NCI-H2227 (cell line): ENCODE data around the gene NDFIP2.
"Not testable (repeated sequence)": the region's sequence is repeated elsewhere in the genome, so short reads cannot be mapped to it uniquely, and the experiment has no call there.

Experiments used
- DNase-seq: peaks from one replicate; lab custom pipeline; 2025; ENCODE audit not compliant: unreplicated experiment; lab: John Stamatoyannopoulos, UW

NDFIP2 gene

DNA sequence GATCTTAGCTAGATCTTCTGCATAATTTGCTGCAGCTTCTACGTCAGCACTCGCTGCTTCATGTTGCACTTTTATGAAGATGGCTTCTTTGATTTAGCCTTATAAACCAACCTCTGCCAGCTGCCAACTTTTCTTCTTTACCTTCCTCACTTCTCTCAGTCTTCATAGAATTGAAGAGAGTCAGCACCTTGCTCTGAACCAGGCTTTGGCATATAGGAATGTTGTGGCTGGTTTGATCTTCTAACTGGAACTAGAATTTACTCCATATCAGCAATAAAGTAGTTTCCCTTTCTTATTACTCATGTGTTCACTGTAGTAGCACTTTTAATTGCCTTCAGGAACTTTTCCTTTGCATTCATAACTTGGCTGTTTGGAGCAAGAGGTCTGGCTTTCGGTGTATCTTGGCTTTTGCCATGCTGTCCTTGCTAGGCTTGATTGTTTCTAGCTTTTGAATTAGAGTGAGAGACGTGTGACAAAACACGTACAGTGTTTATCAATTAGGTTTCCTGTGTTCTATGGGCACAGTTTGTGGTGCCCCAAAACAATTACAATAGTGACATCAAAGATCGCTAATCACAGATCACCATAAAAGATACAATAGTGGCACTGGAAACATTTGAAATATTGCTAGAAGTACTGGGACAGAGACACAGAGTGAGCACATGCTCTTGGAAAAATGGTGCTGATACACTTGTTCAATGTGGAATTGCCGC is 50.7 kb downstream of the NDFIP2 start:
- no peak for DNase-seq

DNA sequence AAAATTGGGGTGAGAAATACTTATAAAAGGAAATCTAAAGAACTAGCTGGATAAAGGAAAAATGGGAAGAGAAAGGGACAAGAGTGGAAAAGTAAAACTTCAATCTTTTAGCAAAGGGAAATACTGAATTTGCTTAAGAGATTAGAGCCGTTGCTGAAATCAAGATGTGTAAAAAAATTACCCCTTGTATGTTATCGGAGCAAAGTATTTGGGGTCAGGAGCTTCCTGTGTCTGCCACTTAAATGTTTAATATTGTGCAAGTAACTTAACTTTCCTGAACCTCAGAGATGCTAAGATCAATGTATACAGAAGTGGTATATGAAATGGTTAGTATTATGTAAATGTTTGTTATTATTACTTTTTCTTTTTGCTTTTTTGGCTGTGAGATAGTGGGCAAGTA is 51.6 kb downstream of the NDFIP2 start:
- no peak for DNase-seq

DNA sequence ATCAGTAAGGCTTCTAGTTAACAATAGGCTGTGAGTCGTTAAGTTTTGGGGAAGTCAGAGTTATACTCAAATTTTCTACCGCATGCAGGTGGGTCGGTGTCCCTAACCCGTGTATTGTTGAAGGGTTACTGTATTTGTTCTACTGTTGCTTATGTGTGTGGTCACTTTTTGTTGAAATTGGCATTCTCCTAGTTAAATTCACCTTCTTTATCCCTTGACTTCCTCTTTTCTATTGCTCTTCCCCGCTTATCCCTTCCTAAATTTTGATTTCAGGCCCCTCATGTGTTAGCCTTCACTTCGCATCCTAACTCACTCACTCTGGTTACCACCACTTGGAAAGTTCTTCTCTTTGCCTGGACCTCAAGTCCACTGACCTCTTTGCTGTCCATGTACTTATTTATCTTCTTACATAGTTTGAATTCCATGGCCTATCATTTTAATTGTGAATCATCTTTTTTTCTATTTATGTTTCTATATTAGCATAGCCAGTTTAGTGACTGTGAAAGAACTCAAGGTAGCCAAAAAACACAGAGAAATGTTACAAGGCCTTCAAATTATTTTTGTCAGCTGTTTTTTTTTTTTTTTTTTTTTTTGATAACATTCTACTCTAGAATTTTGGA is 52.9 kb downstream of the NDFIP2 start:
- no peak for DNase-seq

DNA sequence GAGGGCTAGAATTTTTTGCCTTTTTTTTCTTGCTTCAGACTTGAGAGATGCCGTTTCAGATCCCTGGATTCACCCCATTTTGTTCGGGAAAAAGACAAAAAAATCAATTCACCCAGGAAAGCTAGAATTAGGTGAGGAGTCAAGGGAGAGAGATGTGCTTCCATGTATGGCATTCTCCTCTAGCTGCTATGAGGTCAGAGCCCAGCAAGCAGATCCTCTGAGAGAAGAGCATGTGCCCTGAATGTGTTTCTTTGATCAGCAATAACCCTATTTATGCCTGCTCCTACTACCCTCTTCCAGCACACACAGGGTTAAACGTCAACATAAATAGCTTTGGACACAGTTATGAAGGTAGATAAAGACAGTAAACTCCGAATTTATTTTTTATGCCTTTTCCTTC is 53.6 kb downstream of the NDFIP2 start:
- DNase-seq, result no peak

DNA sequence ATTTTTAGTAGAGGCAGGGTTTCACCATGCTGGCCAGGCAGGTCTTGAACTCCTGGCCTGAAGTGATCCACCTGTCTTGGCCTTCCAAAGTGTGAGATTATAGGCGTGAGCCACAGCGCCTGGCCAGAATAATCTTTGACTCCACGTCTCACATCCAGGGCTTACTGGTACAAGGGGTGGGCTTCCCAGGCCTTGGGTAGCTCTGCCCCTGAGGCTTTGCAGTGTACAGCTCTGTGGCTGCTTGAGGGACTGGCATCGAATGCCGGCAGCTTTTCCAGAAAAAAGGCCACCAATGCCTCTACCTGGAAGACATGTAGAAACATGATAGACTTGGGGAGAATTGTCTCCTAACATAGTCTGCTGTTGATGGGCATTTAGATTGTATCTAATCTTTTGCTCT is 57.8 kb downstream of the NDFIP2 start:
- DNase-seq, result no peak

DNA sequence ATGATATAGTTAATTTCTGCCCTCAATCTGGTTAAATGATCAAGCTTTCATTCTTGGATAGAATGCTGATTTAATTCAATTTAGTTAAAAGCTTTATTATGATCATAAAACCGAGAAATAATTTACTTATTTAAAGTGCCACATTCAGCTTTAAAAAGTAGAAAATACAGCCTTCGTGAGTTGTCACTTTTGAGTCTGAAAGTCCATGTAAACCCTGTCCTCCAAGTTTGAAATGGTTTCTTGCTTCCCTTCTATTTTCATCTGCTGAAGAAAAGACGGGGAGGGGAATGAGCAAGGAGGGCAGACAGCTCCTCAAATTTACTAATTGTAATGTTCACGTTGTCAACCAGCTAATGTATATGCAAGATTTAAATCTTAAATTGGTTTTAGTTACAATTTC is 59.5 kb downstream of the NDFIP2 start:
- no peak for DNase-seq

DNA sequence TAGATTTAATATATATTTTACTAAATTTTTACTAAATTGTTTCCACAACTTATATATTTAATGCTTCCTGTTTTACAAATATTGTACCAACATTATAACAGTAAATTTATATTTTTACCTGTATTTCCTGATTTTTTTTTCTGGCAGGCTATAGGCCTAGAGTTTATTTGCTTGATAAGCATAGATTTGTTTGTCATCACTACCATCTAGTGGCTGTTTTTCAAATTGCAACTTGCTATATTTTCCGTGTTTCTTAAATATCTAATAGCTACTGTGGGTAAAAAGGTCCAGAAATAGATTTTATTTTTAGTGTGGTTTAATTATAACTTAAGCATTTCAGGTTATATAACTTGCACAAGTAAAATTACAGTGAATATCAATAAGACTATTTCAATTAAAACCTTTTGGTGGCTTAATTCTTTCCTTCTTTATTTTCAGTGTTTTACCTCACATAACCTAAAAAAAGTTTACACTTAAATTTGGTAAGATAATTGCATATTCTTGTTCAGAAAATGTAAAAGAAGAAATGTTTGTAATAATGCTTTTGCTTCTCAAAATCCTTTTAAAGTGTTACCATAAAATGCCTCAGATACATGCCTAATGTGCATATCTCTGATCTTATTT is 60.6 kb downstream of the NDFIP2 start:
- peak; percentile 66 for DNase-seq

DNA sequence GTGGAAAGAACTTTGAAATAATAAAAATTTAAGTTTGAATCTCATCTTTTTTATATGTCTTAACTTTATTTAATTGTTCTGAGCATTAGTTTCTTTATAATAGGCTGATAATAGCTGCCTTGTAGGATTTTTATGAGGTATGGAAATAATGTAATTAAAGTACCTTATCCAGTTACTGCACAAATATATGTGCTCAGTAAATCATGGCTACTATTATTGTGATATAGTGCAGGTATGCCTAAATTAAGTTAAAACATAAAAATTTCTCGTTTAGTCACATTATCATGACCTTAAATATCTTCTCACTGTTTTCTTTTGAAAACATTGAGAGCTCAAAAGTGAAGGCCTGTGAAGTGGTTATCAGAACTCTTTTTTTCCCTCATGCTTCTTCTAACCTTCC is 62.9 kb downstream of the NDFIP2 start:
- no peak for DNase-seq

DNA sequence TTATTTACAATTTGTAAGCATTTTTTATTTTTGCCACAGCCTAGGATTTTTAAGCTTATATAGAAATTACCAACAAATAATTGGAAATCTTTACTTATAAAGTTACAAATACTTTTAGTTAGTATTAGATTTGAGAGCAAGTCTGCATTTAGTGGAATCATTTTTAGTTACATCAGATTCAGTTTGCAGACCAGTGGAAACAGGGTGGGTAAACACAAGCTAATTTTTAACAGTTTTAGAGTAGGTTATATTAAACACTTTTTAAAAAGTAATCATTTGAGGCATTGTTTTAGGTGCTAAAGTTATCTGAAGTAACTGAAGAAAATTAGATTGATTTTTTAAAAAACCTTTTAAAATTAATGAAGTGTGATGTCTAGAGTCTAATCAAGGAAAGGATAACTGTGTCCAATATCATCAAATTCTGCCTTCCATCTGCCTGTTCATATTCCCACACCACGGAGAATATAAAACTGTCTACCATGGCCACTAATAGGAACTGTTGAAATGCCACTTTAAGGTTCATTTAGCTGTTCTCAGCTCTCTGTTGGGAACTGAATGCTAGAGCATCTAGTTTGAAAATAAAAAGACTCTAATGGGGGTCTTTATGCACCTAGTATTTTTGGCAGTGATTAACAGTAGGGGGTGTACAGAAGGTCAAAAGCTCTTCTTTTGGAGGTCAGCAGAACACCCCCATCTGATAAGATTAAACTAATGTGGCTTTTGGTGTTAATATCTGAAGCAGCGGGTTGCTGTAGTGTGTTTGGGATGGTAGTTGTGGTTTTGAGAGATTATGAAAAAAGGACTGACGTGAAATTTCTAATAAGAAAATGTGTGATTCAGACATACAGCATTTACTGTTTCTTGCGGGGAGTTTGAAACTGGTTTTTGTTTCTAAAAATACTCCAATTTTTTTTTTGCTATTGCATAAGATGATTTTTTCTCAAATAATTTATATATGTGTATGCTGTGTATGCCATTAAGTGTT is 66.5 kb downstream of the NDFIP2 start:
- peak; percentile 4 for DNase-seq

DNA sequence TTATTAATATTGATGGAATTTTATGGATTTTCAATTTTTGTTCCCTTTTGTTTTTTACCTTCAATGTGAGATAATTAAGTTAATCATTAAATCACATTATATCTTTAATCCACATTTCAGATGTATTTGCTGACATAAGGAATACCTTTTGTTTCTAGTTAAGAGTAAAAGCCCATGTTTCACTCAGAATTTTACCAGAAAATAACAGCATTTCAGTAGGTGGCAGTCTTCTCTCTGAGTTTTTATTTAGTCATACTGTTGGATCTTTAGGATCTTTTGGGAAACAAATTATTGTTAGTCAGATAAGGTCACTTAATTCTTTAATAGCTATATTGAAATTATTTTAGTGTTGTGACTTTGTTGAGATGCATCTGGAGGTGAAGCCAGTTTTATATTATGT is 67.9 kb downstream of the NDFIP2 start:
- peak; percentile 4 for DNase-seq

DNA sequence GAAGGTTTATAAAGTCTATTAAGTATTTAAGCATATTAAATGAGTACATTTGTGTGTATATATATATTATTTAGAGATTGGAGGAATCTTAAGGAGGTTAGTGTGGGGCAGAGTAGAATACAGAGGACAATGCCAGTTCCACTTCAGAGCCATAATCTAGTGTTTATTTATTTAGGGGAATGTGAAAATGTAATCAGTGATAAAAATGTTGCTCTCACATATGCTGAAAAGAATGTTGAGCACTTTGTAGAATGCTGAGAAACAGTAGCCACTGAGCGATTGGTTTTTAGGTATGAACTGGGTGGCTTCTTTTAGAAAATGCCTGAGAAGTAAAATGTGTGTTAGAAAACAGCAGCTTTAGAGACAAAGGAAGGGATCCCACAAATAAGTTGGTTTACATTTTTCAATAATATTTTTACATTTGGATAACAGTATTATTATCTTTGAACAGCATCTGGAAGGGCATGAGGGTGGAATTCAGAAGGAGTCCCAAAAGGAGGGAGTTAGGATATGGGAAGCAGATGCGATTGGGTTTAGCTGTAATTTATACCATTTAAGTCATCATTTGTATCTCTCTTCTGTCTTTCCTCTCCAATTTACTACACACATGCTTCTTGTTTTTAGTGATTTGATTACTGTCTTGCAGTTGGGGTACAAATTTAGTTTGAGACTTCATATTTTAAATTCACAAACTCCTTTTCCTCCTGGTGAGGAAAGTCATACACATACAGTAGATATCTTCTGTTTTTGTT is 68.6 kb downstream of the NDFIP2 start:
- no peak for DNase-seq

DNA sequence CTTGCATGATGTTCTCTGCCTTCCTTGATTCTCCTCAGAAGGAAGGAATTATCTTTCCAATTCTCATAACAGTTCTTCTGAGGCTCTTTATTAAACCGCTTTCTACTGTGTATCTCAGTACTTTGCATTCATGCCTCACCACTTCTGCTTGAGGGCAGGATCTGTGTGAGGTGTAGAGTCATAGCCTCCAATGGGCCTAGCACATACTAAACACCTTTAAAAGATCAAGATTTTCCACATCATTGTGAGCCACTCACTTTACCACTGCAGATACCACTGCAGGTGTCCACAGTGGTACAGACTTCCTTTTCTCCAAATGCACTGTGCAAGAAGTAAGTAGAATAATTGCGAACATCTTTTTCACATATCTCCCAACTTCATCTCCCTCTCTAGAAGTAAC is 76.7 kb downstream of the NDFIP2 start:
- no peak for DNase-seq

DNA sequence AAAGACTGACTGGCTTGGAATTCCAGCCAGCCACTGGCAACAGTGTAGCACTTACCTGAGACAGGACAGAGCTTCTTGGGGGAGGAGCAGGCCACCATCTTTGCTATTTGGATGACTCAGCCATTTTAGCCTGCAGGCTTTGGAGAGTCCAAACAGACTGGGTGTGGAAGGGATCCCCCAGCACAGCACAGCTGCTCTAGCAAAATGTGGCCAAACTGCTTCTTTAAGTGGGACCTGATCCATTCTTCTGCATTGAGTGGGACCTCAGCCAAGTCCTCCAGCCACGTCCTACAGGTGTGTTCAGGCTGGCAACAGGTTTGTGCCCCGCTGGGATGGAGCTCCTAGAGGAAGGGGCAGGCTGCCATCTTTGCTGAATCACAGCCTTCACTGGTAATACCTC is 80.0 kb downstream of the NDFIP2 start:
- DNase-seq, result no peak

DNA sequence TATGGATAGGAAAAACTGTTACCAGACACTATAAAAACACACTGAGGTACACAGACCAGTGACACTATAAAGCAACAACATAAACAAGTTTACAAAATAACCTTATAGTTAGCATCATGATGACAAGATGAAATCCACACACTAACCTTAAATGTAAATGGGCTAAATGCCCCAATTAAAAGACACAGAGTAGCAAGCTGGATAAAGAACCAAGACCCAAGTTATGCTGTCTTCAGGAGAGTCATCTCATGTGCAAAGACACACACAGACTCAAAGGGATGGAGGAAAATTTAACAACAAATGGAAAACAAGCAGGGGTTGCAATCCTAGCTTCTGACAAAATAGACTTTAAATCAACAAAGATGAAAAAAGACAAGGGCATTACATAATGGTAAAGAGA is 81.6 kb downstream of the NDFIP2 start:
- DNase-seq, result no peak

DNA sequence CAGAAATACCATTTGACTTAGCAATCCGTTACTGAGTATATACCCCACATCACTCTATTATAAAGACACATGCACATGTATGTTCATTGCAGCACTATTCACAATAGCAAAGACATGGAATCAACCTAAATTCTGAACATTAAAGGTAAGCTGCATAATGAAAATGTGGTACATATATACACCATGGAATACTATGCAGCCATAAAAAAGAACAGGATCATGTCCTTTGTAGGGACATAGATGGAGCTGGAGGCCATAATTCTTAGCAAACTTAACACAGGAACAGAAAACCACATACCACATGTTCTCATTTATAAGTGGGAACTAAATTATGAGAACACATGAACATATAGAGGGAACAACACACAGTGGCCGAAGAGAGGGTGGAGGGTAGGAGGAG is 85.2 kb downstream of the NDFIP2 start:
- DNase-seq, result no peak

DNA sequence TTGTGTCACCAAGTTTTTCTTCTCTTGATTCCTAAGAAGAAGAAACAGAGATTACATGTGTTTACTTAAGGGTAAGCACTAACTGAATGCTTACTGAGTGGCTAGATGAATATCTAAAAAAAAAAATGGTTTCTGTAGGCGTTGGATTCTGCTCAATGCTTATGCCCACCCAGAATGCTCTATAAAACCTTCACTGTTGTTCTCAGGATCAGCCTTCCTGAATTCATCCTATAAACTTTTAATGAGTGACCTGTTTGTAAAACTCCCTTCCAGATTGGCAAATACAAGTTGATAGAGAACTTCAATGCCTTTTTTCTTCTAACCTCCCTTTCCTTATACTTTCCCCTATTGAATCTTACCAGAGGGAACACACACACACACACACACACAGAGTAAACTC is 90.2 kb downstream of the NDFIP2 start:
- no peak for DNase-seq

DNA sequence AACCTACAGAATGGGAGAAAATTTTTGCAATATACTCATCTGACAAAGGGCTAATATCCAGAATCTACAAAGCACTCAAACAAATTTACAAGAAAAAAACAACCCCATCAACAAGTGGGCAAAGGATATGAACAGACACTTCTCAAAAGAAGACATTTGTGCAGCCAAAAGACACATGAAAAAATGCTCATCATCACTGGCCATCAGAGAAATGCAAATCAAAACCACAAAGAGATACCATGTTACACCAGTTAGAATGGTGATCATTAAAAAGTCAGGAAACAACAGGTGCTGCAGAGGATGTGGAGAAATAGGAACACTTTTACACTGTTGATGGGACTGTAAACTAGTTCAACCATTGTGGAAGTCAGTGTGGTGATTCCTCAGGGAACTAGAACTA is 92.9 kb downstream of the NDFIP2 start:
- DNase-seq, result not testable (repeated sequence)

DNA sequence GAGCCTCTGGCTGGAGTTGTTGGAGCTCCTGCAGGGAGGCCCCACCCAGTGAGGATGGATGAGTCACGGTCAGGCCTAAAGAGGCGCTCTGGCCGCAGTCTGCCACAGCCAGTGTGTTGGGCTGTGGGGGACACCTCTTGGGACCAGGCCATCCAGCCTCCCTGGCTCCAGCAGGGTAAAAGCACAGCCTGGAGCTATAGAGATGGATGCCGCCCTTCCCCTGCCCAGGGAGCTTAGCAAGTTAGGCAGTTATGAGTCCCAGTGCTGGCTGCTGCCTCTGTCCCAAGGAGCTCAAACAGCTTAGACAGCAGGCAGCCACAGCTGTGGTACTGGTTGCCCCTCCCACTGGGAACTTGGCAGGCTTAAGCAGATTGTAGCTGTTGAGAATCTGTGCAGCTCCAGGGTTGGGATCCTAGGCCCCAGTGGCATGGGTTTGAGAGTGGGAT is 100.9 kb downstream of the NDFIP2 start:
- DNase-seq, result no peak

DNA sequence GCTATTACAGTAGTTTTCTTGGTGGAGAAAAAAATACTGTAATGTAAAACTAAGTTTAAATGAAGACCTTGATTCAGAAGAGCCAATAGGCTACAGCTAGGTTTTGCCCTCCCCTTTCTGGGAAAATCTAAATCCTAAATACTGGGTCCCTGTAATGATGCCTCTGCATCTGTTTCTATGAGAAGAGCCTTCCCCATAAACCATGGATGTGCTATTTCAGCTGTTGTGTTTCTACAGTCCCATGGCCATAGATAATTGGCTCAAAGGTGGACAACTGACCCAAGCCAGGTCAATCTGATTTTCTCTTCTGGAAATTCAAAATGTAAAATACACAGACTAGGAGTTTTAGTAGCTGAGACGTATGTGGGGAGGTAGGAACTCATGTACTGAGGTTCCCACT is 101.9 kb downstream of the NDFIP2 start:
- DNase-seq, result no peak

DNA sequence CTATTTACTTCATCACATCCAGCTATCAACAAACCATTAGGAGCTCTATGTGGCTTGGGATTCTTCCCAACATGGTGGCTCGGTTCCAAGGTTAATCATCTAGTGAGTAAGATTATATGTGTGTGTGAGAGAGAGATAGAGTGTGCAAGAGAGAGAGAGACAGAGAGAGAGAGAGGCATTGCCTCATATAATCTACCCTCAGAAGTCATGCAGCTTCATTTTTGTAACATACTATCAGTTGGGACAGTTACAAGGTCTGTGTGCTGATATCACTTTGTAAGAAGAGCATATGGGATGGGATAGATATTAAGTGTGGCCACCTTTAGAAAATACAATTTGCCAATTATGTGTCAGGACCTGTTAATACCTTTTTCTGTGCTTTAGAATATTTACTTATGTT is 104.1 kb downstream of the NDFIP2 start:
- DNase-seq, result no peak
